Measurements from ENCODE around the gene ZNF621. TPM values are rescaled to one million over a fixed set of nuclear protein-coding genes. Genes with fewer than 3 reads are reported as not detected.
"Not testable (repeated sequence)": the region's sequence is repeated elsewhere in the genome, so short reads cannot be mapped to it uniquely, and the experiment has no call there.

ZNF621 gene
- polyA plus RNA-seq, 3 donors, result 22.9 to 24.8 (median 23.5) TPM

DNA sequence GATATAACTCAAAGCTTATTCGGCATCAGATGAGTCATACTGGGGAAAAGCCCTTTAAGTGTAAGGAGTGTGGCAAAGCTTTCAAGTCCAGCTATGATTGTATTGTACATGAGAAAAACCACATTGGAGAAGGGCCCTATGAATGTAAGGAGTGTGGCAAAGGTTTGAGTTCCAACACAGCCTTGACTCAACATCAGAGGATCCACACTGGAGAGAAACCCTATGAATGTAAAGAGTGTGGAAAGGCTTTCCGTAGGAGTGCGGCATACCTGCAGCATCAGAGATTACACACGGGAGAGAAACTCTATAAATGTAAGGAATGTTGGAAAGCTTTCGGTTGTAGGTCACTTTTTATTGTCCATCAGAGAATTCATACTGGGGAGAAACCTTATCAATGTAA is 7.5 kb downstream of the ZNF621 start:
- no peak for DNase-seq (ENCODE audit: low read depth in 3 of 3, low spot score in 2 of 3)

DNA sequence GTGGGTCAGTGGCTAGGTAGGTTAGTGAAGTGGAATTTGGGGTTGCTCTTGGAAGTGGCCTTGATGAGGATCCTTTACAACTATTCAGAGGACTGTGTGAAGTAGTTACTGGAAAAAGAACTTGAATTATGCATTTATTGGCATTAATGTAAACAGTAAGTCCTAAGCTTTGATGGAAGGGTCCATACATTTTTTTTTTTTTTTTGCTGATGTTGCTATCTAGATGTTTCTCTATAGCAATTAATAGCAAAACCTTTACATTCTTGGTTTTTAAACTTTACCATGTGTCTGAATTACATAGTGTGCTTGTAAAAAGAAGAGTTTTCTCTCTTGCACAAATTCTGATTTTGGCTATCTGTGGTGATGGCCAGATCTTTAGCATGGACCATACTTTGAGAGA is 9.5 kb downstream of the ZNF621 start:
- no peak for DNase-seq (ENCODE audit: low read depth in 3 of 3, low spot score in 2 of 3)

DNA sequence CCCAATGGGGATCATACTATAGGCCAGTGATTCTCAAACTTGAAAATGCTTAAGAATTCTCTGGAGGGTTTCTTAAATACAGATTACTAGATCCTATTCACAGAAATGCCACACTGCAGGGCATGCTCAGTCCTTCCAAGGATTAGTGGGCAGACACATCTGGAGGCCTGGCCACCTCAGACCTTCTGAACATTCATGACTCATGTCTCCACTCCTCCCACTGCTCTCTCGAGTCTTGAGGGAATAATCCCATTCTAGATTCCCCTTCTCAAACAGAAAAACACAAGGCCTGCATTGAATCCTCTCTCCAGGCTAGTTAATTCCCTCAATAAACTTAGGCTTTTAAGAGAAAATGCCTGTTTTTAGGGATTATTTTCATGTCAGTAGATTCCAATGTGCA is 22.1 kb downstream of the ZNF621 start:
- DNase-seq (ENCODE audit: low read depth in 3 of 3, low spot score in 2 of 3), result no peak

DNA sequence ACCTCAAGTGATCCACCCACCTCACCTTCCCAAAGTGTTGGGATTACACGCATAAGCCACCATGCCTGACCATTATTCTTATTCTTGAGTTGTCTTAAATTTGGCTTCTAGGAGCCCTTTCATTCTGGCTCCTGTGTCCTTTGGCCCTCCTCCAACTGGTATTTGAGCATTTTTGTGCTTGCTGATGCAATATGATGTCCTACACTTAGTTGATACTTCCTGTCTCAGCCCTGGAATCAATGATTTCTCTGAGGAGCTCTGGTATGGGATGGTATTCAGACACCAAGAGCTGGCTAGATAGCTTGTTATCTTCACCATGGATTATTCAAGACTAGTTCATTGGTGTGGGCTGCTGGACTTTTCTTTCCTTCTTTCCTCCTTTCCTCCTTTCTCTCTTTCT is 25.4 kb downstream of the ZNF621 start:
- DNase-seq (ENCODE audit: low read depth in 3 of 3, low spot score in 2 of 3), result no peak

DNA sequence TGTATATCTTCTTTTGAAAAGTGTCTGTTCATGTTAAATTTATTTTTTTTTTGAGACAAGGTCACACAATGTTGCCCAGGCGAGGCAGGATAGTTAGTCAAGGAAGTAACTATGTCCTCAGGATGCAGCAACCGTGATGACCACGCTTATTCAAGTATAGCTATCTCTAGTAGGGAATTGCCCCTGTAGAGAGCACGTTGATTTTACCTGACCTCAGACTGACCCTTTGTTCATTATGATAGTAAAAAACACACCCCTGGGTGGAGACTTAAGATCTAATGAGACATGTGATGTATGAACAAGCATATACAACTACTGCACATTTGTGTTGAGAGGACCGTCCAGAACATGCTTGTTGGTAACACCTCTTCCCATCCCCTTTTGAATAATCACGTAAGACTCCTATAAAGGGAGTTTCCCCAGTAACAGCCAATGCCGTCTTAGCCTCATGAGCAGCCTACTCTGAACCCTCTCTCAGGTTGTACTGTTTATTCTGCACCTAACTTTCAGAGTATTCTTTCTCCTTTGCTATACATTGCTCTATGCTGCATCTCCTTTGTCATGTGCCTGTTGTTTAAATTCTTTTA is 32.9 kb downstream of the ZNF621 start:
- no peak for DNase-seq (ENCODE audit: low read depth in 3 of 3, low spot score in 2 of 3)

DNA sequence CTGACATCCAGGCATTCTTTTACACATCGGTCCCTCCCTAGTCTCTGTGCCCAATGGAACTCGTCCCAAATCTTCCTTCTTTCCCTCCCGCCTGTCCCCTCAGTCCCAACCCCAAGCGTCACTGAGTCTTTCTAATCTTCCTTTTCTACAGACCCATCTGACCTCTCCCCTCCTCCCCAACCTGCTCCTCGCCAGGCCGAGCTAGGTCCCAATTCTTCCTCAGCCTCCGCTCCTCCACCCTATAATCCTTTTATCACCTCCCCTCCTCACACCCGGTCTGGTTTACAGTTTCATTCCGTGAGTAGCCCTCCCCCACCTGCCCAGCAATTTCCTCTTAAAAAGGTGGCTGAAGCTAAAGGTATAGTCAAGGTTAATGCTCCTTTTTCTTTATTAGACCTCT is 37.7 kb downstream of the ZNF621 start:
- DNase-seq (ENCODE audit: low read depth in 3 of 3, low spot score in 2 of 3), result not testable (repeated sequence)

DNA sequence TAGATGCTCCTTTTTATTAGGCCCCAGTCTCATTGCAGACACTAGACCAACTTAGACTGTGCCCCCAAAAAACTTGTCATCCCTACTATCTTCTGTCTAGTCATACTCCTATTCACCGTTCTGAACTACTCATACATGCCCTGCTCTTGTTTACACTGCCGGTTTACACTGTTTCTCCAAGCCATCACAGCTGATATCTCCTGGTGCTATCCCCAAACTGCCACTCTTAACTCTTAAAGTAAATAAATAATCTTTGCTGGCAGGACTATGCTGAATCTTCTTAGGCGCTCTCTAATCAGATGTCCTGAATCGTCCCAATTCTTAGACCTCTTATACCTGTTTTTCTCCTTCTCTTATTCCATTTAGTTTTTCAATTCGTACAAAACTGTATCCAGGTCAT is 40.9 kb downstream of the ZNF621 start:
- DNase-seq (ENCODE audit: low read depth in 3 of 3, low spot score in 2 of 3), result not testable (repeated sequence)

DNA sequence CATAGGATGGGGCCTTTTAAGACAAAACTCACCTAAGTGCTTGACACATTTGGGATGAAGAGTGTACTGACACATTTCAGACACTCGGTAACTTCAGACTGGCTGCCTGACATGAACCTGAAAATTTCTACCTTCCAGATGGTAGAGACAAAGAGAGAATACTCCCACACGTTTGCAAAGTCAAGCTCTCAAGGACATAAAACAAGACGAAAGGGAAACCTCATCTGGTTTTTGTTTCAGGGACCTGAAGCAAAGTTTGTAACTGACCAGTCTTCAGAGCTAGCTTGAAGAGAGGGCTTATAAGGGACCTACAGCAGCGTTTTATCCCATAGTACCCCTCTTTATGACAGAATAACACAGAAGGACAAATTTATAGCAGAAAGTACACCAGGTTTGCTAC is 41.9 kb downstream of the ZNF621 start:
- no peak for DNase-seq (ENCODE audit: low read depth in 3 of 3, low spot score in 2 of 3)

DNA sequence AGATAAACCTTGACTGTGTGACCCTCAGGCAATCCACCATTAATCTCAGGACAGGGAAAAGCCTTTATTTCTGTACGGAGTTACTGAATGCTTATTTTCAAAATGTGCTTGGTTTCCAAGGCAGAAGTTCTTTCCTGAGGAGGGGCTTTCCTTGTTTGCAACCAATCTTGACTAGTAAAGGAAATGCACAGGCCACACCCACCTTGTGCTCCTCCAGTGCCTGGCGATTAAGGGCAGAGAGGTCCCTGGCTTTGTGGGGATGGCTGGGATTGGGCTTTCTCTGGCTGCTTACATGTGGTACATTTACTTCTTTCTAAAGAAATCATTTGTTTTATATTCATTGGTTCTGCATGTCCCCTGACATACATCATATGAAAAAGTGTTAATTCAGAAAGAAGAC is 47.8 kb downstream of the ZNF621 start:
- no peak for DNase-seq (ENCODE audit: low read depth in 3 of 3, low spot score in 2 of 3)

DNA sequence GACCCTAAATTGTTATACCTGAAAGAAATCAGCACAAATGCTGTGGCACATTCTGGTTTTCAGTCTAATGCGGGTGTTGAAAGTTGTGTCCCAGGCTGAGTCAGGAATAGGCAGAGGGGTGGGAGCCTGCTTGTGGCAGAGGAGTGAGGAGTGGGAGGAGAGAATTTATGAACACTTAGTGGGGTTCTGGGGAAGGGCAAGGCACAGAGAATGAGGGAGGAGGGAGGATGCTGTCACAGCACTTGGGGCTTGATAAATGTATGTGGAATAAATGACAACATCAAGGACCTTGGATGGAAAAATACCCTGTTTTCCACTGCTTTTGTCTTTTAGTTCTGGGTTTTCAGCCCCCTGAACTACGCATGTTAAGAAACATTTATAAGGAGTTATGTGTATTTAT is 49.3 kb downstream of the ZNF621 start:
- DNase-seq (ENCODE audit: low read depth in 3 of 3, low spot score in 2 of 3), result no peak

DNA sequence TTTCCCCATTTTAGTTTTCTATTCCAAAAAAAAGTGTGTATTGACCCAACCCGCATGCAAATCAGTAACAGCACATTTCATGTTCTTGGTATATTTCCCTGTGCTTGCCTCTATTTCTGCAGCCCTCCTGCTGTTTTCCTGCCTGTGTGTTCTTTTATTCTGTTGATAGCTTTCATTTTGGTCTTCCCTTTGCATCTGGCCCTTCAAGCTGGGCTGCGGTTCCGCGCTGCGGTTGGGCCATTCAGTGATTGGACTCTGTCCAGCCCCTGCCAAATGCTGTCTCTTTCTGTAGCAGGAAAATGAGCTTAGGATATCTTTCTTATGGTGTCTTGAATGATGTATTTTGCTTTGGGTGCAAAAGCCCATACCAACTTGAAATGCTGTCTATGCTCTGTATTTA is 49.9 kb downstream of the ZNF621 start:
- no peak for DNase-seq (ENCODE audit: low read depth in 3 of 3, low spot score in 2 of 3)

DNA sequence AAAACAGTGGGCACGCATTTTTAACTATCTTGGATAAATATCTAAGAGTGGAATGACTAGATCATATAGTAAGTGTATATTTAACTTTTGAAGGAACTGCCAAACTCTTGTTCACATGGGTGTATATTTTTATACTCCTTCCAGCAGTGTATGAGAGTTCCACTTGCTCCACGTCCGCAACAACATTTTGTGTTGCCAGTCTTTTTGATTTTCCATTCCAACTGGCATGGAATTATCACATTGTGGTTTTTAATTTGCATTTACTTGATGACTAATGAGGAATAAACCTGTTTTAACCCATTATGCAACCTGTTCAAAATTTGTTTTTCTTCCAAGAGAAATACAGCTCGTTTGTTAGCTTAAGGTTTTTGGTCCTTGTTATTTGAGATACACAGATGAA is 51.6 kb downstream of the ZNF621 start:
- DNase-seq (ENCODE audit: low read depth in 3 of 3, low spot score in 2 of 3), result no peak

DNA sequence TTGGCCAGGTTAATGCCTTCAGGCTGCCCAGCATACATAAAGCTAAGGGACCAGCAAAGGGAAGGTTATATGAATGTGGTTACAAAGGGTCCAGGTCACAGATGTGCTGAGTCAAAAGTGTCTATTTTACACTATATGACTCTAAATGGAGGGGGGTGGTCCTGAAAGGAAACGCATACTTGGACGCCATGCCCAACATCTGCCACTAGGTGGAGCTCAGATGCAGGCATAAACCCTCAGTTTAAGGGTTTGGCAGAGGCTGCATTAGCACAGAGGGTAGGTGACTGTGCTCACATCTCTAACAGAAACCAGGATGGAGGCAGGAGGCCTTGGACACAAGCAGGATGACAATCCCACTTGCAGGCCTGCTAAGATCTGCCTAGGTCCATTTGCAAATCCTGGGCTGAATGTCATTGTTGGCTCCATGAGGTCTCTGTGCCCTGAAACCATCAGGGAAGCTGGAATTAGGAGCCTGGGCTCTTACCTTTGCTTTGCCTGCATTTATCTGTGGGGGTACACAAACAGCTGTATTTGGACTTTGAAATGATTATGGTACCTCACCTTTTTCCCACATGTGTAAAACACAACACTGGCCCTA is 55.8 kb downstream of the ZNF621 start:
- DNase-seq (ENCODE audit: low read depth in 3 of 3, low spot score in 2 of 3), result peak; percentile 47 to 56 (median 49)

DNA sequence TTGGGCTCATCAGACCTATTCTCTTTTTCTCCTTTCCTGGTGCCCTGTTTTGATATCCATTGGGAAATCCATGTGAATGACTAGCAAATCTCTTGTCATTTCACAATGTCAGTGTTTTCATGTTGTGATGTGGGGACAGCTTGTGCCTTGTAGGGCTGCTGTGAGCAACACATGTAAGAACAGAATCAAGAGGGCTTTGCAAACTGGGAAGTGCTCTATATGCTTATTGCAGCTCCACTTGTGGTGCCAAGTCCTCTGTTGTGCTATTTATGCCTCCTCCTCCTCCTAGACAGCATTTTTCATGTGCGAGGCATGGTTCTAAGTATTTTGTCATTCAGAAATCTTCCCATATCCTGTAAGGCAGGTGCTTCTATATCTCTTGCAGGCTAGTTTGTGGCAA is 56.4 kb downstream of the ZNF621 start:
- DNase-seq (ENCODE audit: low read depth in 3 of 3, low spot score in 2 of 3), result no peak

DNA sequence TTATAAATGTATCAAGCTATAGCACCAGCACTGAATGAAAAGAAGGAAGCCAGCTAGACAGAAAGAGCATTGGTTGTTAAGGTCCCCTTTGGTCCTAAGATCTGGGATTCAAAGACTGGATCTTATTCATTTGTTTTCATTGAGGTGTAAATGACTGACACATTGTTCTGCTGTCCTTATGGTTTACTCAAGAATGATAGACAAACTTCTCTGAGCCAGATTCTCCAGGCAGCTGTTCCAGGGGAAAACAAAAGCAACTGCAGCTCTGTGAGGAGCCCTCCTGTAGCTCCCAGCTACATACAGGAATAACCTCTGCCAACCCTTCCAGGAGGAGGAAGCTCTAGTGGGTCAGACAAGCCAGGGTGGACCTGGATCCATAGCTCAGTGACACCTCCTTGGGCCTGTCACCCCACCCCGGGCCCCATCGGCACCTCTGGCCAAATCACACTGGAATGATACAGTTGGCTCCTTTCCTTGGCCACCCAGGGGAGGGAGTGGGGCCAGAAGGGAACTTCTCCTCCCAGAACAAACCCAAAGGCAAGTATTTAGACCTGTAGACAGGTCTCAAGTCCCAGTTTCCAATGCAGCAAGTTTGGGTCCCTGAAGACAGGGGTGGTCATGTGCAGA is 57.8 kb downstream of the ZNF621 start:
- DNase-seq (ENCODE audit: low read depth in 3 of 3, low spot score in 2 of 3), result no peak

DNA sequence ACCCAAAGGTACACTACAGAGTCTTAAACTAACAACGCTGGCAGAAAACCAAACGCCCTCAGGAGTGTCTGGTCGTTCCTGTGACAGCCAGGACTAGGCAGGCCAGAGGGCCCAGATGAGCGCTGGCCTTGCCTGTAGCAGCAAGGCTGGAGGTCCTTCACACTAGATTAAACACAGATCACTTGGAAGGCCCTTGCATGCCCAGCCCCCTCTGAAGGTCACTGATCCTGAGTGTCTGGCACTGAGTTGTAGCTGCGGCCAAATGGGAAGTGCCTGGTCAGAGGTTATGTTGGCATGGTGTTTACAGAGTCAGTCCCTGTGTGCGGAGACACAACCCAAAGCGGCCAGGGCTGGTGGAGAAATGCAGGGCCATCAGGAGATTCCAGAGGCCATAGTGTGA is 58.9 kb downstream of the ZNF621 start:
- no peak for DNase-seq (ENCODE audit: low read depth in 3 of 3, low spot score in 2 of 3)

DNA sequence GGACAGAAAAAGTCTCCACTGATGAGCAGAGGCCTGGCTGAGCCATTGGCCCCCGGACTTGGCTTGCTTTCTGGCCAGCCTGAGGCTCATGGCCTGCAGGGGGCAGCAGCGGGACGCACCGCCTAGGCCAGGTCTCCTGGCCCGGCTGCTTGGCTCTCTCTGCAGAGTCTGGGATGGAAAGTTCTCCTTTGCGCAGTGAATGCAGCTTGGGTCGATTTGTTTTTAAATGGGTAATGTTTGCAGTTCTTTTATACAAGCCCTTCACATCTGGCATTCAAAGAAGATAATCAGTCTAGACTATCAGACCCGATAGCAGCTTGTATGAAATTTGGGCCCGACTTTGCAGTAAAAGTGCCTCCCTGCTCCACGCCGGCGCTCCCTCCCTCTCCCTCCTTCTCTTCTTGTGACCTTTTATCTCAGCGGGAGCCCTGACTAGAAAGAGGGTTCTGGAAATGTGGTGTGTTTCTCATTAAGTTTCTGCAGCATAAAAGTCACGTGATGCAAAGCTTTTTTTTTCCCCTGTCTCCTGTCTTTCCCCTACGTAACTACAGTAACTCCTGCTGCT is 59.9 kb downstream of the ZNF621 start:
- DNase-seq (ENCODE audit: low read depth in 3 of 3, low spot score in 2 of 3), result peak; percentile 45 to 68 (median 65)

DNA sequence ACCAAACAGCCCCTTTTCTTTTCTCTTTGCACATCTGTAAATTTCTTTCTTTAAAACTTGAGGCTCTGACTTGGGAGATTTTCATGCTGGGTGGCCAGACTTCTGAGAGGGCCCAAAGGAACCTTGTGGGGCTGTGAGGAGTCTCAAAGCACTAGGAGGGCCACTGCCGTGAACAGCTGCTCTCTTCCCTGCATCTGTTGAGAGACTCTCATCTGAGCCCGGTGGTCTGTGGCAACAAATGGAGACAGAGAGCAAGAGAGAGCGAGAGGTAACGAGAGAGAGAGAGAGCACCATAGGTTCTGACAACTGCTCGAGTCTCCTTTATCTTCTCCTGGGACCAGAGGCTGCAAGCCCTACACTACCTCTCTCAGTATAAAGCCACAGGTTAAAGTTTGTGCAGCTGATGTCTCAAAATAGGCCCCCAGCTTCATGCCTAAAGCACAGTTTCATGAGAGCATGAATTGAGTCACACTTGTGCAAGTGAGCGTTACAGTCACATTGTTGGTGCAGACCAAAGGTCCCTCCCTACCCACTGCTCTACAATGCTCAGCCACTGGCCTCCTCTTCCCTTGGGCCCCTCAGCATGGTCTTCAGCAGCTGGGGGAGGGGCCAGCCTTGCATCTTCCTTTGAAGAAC is 60.7 kb downstream of the ZNF621 start:
- DNase-seq (ENCODE audit: low read depth in 3 of 3, low spot score in 2 of 3), result no peak

DNA sequence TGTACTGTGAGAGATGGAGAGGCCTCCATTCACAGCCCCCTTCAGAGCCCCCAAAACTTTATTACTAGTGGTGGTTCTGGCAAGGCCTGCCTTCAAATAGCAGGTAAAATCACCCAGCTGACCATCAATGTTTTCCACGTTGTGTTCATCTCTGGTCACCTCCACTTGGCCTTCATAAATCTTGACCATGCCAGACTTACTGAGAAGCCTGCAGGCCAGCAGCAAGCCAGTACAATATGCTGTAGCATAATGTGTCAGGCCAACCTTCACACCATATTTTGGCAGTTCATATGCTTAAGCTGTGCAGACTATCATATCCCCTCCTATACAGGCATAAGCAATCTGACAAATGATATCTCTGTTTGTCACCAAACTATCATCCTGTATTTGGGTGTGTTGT is 62.1 kb downstream of the ZNF621 start:
- DNase-seq (ENCODE audit: low read depth in 3 of 3, low spot score in 2 of 3), result no peak

DNA sequence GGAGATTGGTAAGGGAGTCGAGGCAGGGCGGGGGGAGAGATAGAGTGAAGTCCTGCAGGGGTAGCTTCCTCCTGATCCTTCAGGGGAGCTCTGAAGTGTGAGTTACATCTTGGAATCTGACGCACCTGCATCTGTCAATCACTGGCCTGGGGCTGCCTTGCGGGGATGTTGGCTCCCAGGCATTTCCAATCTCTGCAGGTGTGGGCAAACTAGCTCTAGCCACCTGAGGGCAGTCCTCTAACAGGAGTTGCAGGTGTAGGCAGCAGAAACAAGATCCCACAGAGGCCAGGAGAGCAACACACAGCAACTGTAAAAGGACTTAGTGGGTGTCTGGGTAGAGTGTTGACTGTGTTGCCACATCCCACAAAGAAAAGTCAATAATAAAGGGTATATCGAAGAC is 63.6 kb downstream of the ZNF621 start:
- DNase-seq (ENCODE audit: low read depth in 3 of 3, low spot score in 2 of 3), result no peak
